Uterus (tissue), 4 donors: Measurements from ENCODE around the gene RTF2. TPM values are rescaled to one million over a fixed set of nuclear protein-coding genes. Genes with fewer than 3 reads are reported as not detected.

Experiments used
- DNase-seq, 2 donors: peaks; one replicate each; pipeline ENCODE4 v3.0.0-alpha.2; 2019 to 2020
- H3K27ac ChIP-seq, 2 donors: fragments of 200-600 bp; sonication (generic); 1 replicate in 1 of 2; 2 replicates in 1 of 2; pipeline ENCODE4 v1.5.1; 2016 to 2018
- H3K27me3 ChIP-seq, 2 donors: fragments of 200-600 bp; sonication (generic); one replicate each; pipeline ENCODE4 v1.5.1; 2018 to 2019; ENCODE audit warnings: control low read depth in 1 of 2
- H3K36me3 ChIP-seq, 2 donors: fragments of 200-600 bp; sonication (generic); one replicate each; pipeline ENCODE4 v1.5.1; 2019; ENCODE audit warnings: control low read depth in 1 of 2
- H3K4me1 ChIP-seq, 2 donors: fragments of 200-600 bp; sonication (generic); one replicate each; pipeline ENCODE4 v1.5.1; 2018 to 2019; ENCODE audit warnings: control low read depth in 1 of 2
- H3K4me3 ChIP-seq, 2 donors: fragments of 200-600 bp; sonication (generic); 1 replicate in 1 of 2; 2 replicates in 1 of 2; pipeline ENCODE4 v1.5.1; 2018 to 2019; ENCODE audit warnings: mild to moderate bottlenecking in 1 of 2
- H3K9me3 ChIP-seq, 2 donors: fragments of 200-600 bp; sonication (generic); one replicate each; pipeline ENCODE4 v1.5.1; 2019; ENCODE audit warnings: control low read depth in 1 of 2
- POLR2A ChIP-seq, 2 donors: fragments of 450-650 bp; IDR thresholded peaks; one replicate each; pipeline ENCODE4 v1.6.1; 2016; ENCODE audit warnings: antibody characterized with exemption in 2 of 2, mild to moderate bottlenecking in 1 of 2, moderate library complexity in 1 of 2
- intact Hi-C: fragments of 100-400 bp; cut with DNase I; formaldehyde crosslinking; loops from one replicate; pipeline ENCODE4 v1.15.1; 2023; ENCODE audit warnings: low total_unique reads
- total RNA-seq, 4 donors: library from RNA; depleted of rRNA in 3 of 4; stranded (reverse); fragments of >200 nt in 3 of 4; gene quantifications; one replicate each; pipeline versions ENCODE4 v1.1.0 to v1.2.4, GENCODE V29; 2014 to 2023
- TF ChIP-seq, protein P1 (sequence below), 4 experiments: fragments of 200-600 bp in 2 of 4; fragments of 450-650 bp in 2 of 4; sonication (generic) in 2 of 4; IDR thresholded peaks; one replicate each; pipeline ENCODE4 v1.5.1; 2016 to 2019; ENCODE audit warnings: antibody characterized with exemption in 4 of 4, mild to moderate bottlenecking in 2 of 4, moderate library complexity in 1 of 4
- donor health status: DM: yes; HTN: yes; CAD: no.

Gene RTF2
- total RNA-seq, 4 donors from 2014 or later: 27.4 to 86.6 (median 69.6) TPM

DNA sequence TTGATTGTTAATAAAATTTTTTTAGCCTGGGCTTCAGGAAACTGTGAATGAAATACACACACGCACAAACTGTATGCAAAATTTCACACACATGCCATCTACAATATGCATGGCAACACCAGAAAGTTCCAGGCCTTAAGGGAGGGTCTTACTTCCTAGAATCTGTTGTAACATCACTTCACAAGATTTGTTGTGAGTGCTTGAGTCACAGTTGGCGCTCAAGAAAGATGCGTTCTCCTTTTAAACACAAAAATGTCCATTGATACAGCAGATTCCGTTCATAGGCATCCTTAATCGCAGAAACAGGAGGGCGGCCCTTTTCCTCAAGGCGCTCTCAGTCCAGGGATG is 485 bp upstream of the RTF2 start:
- Histone ChIP-seq H3K4me3 (peak overlapping the region; percentile 66 to 92), H3K9me3 (no peaks in the 10 kb centered on the region), H3K27me3 (no peaks in the 10 kb centered on the region), H3K27ac (peak overlapping the region; percentile 84), H3K36me3 (no peaks in the 10 kb centered on the region), H3K4me1 (peaks cover 0 to 10% of the 10 kb centered on the region in 2 donors)
- intact Hi-C loops: loop anchor here (10.0 kb wide), 1 partner anchor 63 kb away; no protein-coding TSS in a partner anchor
- no peak for DNase-seq
- TF ChIP-seq POLR2A (IDR thresholded peaks at IDR 0.05): no peak
- TF ChIP-seq, protein P1, sequence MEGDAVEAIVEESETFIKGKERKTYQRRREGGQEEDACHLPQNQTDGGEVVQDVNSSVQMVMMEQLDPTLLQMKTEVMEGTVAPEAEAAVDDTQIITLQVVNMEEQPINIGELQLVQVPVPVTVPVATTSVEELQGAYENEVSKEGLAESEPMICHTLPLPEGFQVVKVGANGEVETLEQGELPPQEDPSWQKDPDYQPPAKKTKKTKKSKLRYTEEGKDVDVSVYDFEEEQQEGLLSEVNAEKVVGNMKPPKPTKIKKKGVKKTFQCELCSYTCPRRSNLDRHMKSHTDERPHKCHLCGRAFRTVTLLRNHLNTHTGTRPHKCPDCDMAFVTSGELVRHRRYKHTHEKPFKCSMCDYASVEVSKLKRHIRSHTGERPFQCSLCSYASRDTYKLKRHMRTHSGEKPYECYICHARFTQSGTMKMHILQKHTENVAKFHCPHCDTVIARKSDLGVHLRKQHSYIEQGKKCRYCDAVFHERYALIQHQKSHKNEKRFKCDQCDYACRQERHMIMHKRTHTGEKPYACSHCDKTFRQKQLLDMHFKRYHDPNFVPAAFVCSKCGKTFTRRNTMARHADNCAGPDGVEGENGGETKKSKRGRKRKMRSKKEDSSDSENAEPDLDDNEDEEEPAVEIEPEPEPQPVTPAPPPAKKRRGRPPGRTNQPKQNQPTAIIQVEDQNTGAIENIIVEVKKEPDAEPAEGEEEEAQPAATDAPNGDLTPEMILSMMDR (IDR thresholded peaks at IDR 0.05): no peak

DNA sequence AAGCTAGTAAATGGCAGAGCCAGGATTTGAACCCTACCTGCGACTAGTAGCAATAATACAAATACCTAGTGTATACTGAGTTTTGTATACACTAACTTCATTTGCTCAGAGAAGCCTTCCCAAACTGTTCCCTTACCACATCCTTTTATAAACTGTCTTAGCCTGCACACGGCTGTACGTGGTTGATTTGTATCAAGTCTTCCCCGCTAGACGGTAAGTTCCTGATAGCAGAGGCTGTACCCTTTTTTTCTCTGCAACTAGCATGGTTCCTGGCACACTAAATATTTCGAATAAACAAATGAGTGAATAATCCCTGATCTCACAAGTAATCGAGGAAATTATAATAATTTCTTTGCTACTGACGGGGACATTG is 636 bp downstream of the RTF2 start:
- Histone ChIP-seq H3K4me3 (peak overlapping the region; percentile 66 to 92), H3K36me3 (no peaks in the 10 kb centered on the region), H3K4me1 (peaks cover 0 to 10% of the 10 kb centered on the region in 2 donors), H3K27me3 (no peaks in the 10 kb centered on the region), H3K27ac (peak overlapping the region; percentile 84), H3K9me3 (no peaks in the 10 kb centered on the region)
- intact Hi-C loops: loop anchor here (10.0 kb wide), 1 partner anchor 64 kb away; no protein-coding TSS in a partner anchor
- DNase-seq: no peak
- TF ChIP-seq, protein P1 (IDR thresholded peaks at IDR 0.05): no peak
- no peak for TF ChIP-seq POLR2A (IDR thresholded peaks at IDR 0.05)

DNA sequence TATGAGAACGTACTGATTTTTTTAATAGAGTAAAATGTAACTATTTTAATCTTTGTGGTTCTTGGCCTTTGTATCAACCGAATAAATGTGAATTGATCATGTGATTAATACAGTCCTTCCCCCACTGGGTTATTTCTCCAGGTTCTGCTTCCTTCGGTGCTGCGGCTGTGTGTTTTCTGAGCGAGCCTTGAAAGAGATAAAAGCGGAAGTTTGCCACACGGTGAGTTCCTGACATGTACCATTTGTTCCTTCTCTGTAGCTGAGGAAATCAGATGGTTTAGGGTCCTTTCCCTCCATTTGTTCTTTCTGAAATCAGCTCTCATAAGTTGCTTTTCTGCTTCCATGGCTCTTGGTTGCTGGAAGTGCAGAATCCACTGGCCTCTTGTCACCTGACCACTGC is 15.5 kb downstream of the RTF2 start:
- no peak overlapping the region for H3K4me3 ChIP-seq
- H3K27me3 ChIP-seq: no peaks in the 10 kb centered on the region
- intact Hi-C loops: no loop called here
- no peak overlapping the region for H3K27ac ChIP-seq
- no peaks in the 10 kb centered on the region for H3K36me3 ChIP-seq
- H3K4me1 ChIP-seq: no peaks in the 10 kb centered on the region
- no peak for DNase-seq
- no peaks in the 10 kb centered on the region for H3K9me3 ChIP-seq
- TF ChIP-seq, protein P1 (IDR thresholded peaks at IDR 0.05): no peak
- TF ChIP-seq POLR2A (IDR thresholded peaks at IDR 0.05): no peak

DNA sequence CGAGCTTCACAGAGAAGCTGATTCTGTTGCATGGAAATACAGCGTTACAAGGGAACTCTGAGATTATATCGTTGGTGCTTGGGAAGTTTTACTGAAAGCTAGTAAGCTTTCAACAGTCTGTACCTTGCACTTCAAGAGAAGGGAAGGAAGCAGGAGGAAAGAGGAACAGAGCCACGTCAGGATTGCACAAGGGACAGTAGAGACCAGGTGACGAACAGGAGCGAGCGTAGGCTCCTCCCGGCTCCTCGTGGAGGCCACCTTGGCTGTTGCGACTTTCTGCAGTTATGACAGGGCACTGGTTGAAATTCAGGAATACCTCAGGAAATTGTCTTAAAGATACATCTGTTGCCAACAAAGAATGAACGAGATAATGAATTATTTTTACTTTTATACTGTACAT is 18.8 kb downstream of the RTF2 start:
- H3K36me3 ChIP-seq: no peaks in the 10 kb centered on the region
- H3K4me3 ChIP-seq: no peak overlapping the region
- TF ChIP-seq POLR2A (IDR thresholded peaks at IDR 0.05): no peak
- TF ChIP-seq, protein P1 (IDR thresholded peaks at IDR 0.05): no peak
- intact Hi-C loops: no loop called here
- H3K4me1 ChIP-seq: no peaks in the 10 kb centered on the region
- DNase-seq: no peak
- no peaks in the 10 kb centered on the region for H3K9me3 ChIP-seq
- H3K27ac ChIP-seq: no peak overlapping the region
- H3K27me3 ChIP-seq: no peaks in the 10 kb centered on the region

DNA sequence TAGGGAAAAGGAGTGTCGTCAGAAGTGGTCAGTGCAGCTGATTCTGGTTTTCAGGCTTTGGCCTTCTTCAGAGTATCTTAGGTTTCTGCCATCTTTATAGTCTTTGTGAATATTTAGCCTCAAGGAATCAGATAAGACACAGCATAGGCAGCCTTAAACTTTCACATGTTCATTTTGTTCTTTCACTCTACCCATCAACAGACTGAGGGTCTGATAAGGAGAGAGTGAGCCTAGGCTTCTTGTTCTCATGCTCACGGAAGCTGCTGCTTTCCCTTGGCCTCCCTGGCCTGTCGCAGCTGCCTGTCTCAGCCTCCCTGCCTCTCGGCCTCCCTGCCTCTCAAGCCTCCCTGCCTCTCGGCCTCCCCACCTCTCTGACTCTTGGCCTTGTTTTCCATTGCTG is 20.1 kb downstream of the RTF2 start:
- intact Hi-C loops: no loop called here
- TF ChIP-seq, protein P1 (IDR thresholded peaks at IDR 0.05): no peak
- no peak for TF ChIP-seq POLR2A (IDR thresholded peaks at IDR 0.05)
- H3K36me3 ChIP-seq: no peaks in the 10 kb centered on the region
- H3K9me3 ChIP-seq: no peaks in the 10 kb centered on the region
- H3K27ac ChIP-seq: no peak overlapping the region
- H3K27me3 ChIP-seq: no peaks in the 10 kb centered on the region
- no peaks in the 10 kb centered on the region for H3K4me1 ChIP-seq
- DNase-seq: no peak
- no peak overlapping the region for H3K4me3 ChIP-seq
